Endodermal cell (in vitro differentiated cells): ENCODE data around the gene MNS1. TPM values are rescaled to one million over a fixed set of nuclear protein-coding genes. Genes with fewer than 3 reads are reported as not detected.

Experiments used
- DNase-seq: peaks from one replicate; pipeline ENCODE4 v3.0.0-alpha.2; 2017
- H3K27ac ChIP-seq: 2 replicates; pipeline ENCODE4 v1.5.1; 2013; ENCODE audit warnings: mild to moderate bottlenecking, low read depth, low read length, moderate library complexity
- H3K27me3 ChIP-seq: 2 replicates; pipeline ENCODE4 v1.6.1; 2013; ENCODE audit warnings: mild to moderate bottlenecking, low read length, moderate library complexity; ENCODE audit not compliant: insufficient read depth, control insufficient read depth, poor library complexity, severe bottlenecking
- H3K36me3 ChIP-seq: 2 replicates; pipeline ENCODE4 v1.7.0; 2013; ENCODE audit warnings: mild to moderate bottlenecking, low read length, moderate library complexity; ENCODE audit not compliant: control insufficient read depth, insufficient read depth
- H3K4me1 ChIP-seq: one replicate; pipeline ENCODE4 v1.7.0; 2013; ENCODE audit warnings: low read length; ENCODE audit not compliant: control insufficient read depth, insufficient read depth
- H3K4me3 ChIP-seq: 2 replicates; pipeline ENCODE4 v1.5.1; 2013; ENCODE audit warnings: mild to moderate bottlenecking, low read length, moderate library complexity
- H3K9ac ChIP-seq: 2 replicates; pipeline ENCODE4 v1.6.1; 2013; ENCODE audit warnings: mild to moderate bottlenecking, low read length, moderate library complexity; ENCODE audit not compliant: poor library complexity, severe bottlenecking; ENCODE audit errors: extremely low read depth
- H3K9me3 ChIP-seq: 2 replicates; pipeline ENCODE4 v1.6.1; 2013; ENCODE audit warnings: mild to moderate bottlenecking, low read length, moderate library complexity; ENCODE audit not compliant: control insufficient read depth
- H3K27ac Mint-ChIP-seq: 2 replicates; pipeline ENCODE4 v1.8.0; 2020; ENCODE audit warnings: mixed read lengths
- H3K27me3 Mint-ChIP-seq: 2 replicates; pipeline ENCODE4 v1.8.0; 2021; ENCODE audit warnings: mild to moderate bottlenecking, mixed read lengths; ENCODE audit not compliant: insufficient read depth
- H3K36me3 Mint-ChIP-seq: 2 replicates; pipeline ENCODE4 v1.8.0; 2020; ENCODE audit warnings: low read depth, mixed read lengths
- H3K4me1 Mint-ChIP-seq: 2 replicates; pipeline ENCODE4 v1.8.0; 2020; ENCODE audit warnings: mixed read lengths
- H3K4me3 Mint-ChIP-seq: 2 replicates; pipeline ENCODE4 v1.8.0; 2020; ENCODE audit warnings: mild to moderate bottlenecking, moderate library complexity, mixed read lengths
- H3K9me3 Mint-ChIP-seq: 2 replicates; pipeline ENCODE4 v1.8.0; 2020; ENCODE audit warnings: mild to moderate bottlenecking, mixed read lengths
- CTCF ChIP-seq: fragments of 200-600 bp; sonication (generic); conservative IDR thresholded peaks from 2 replicates; pipeline ENCODE4 v1.5.0; 2021; ENCODE audit warnings: antibody characterized with exemption, mild to moderate bottlenecking
- WGBS, 2 experiments: methylation state at CpG; one replicate each; pipeline versions ENCODE4 v1.1.5 to v1.1.7; 2013; ENCODE audit warnings: missing lambda C conversion rate in 2 of 2, mixed read lengths in 1 of 2; ENCODE audit not compliant: insufficient coverage in 1 of 2, insufficient read length in 1 of 2; 5-methylcytosine and 5-hydroxymethylcytosine counted together
- total RNA-seq, 2 donors: library from RNA; stranded (reverse); fragmentation: NEBNext Ultra II Directional in 1 of 2; extraction: Animal tissue kit (Norgen Biotek cat#: 25700) in 1 of 2; gene quantifications; 2 replicates in 1 of 2; 3 replicates in 1 of 2; pipeline ENCODE4 v1.2.1, GENCODE V29; 2021

MNS1 gene
- total RNA-seq, 2 donors from 2014 or later: 0.27 to 4.5 TPM

- no peaks in the 10 kb centered on the region for H3K9me3 Mint-ChIP-seq
- 50 to 95% methylated on average over 1 to 2 of the region's 2 CpGs for WGBS, 2 experiments
- H3K36me3 Mint-ChIP-seq: no peaks in the 10 kb centered on the region
- Histone ChIP-seq H3K9ac (no peak overlapping the region), H3K27me3 (peaks cover 45% of the 10 kb centered on the region), H3K9me3 (no peaks in the 10 kb centered on the region), H3K4me1 (no peaks in the 10 kb centered on the region), H3K36me3 (no peaks in the 10 kb centered on the region), H3K4me3 (no peak overlapping the region), H3K27ac (no peak overlapping the region)
- no peak for DNase-seq
- peaks cover 44% of the 10 kb centered on the region for H3K27me3 Mint-ChIP-seq
- no peak for TF ChIP-seq CTCF
- no peaks in the 10 kb centered on the region for H3K4me1 Mint-ChIP-seq
- H3K4me3 Mint-ChIP-seq: no peak overlapping the region
- H3K27ac Mint-ChIP-seq: no peak overlapping the region
These were observed 3.5 kb upstream of the MNS1 start for GRCh38 chr15:56468401-56468800.

- no peaks in the 10 kb centered on the region for H3K9me3 Mint-ChIP-seq
- H3K4me3 Mint-ChIP-seq: no peak overlapping the region
- no peaks in the 10 kb centered on the region for H3K4me1 ChIP-seq
- H3K9me3 ChIP-seq: no peaks in the 10 kb centered on the region
- DNase-seq: no peak
- no peaks in the 10 kb centered on the region for H3K36me3 ChIP-seq
- H3K36me3 Mint-ChIP-seq: no peaks in the 10 kb centered on the region
- H3K27me3 ChIP-seq: peaks cover 45% of the 10 kb centered on the region
- no peak overlapping the region for H3K9ac ChIP-seq
- H3K27me3 Mint-ChIP-seq: peaks cover 44% of the 10 kb centered on the region
- H3K4me1 Mint-ChIP-seq: no peaks in the 10 kb centered on the region
- H3K27ac ChIP-seq: no peak overlapping the region
- 85 to 100% methylated on average over 1 of the region's 3 CpGs for WGBS, 2 experiments
- TF ChIP-seq CTCF: no peak
- no peak overlapping the region for H3K27ac Mint-ChIP-seq
- H3K4me3 ChIP-seq: no peak overlapping the region
These were observed 2.7 kb upstream of the MNS1 start for GRCh38 chr15:56467616-56468015.

- no peaks in the 10 kb centered on the region for H3K9me3 Mint-ChIP-seq
- Histone ChIP-seq H3K27ac (no peak overlapping the region), H3K9me3 (peaks cover 5% of the 10 kb centered on the region), H3K4me1 (no peaks in the 10 kb centered on the region), H3K4me3 (no peak overlapping the region), H3K36me3 (no peaks in the 10 kb centered on the region), H3K9ac (no peak overlapping the region), H3K27me3 (peaks cover 3% of the 10 kb centered on the region)
- peaks cover 3% of the 10 kb centered on the region for H3K4me1 Mint-ChIP-seq
- H3K4me3 Mint-ChIP-seq: no peak overlapping the region
- no peaks in the 10 kb centered on the region for H3K36me3 Mint-ChIP-seq
- 92% methylated on average over 2 of the region's 2 CpGs; no CpG with 5 or more reads in 1 of the 2 experiments for WGBS, 2 experiments
- H3K27me3 Mint-ChIP-seq: peaks cover 3% of the 10 kb centered on the region
- TF ChIP-seq CTCF: no peak
- no peak for DNase-seq
- no peak overlapping the region for H3K27ac Mint-ChIP-seq
These were observed 4.0 kb downstream of the MNS1 start for GRCh38 chr15:56460947-56461346.
